Measurements from ENCODE around the gene FUT7.

FUT7 gene

DNA sequence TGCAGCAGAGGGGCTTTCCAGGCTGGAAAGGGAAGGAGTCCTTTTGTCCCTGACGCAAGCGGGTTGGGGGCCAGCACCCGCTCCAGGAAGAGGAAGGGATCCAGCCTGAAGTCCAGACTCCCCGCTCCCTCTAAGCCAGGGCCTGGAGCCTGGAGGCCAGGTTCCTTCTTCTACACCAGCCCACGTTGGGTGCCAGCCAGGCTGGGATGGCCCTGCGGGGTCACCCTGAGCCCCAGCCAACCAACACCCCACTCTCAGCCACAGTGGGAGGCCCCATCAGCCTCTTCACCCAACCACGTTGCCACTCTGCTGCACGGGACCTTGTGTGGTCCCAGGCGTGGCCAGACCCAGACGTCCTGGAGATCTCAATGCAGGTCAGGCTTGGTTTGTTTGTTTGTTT, 970 bp upstream of the FUT7 start:
- no peak for DNase-seq (ENCODE audit: low spot score)

- no peak for DNase-seq (ENCODE audit: low spot score)
Measured at GRCh38 chr9:137030538-137031527, 1.1 kb downstream of the FUT7 start.

DNA sequence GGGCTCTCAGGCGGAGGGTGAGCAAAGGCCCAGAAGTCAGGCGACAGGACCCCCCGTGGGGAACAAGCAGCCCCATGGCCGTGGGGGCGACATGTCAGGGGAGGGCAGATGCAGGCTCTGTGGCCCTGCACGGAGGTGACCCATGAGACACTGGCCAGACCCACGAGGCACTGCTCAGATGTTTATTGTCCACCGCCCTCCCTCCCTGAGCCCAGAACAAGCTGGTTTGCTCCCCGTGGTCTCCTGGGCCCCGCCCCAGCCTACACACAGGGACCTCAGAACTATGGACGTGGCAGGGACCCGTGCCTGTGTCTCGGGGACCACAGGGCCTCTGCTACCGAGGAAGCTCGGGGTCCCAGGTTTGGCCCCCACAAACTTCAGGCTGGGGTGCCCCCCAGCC, 1.9 kb downstream of the FUT7 start:
- no peak for DNase-seq (ENCODE audit: low spot score)

- peak; percentile 76 for DNase-seq (ENCODE audit: low spot score)
Measured at GRCh38 chr9:137029058-137029936, 2.6 kb downstream of the FUT7 start.

DNA sequence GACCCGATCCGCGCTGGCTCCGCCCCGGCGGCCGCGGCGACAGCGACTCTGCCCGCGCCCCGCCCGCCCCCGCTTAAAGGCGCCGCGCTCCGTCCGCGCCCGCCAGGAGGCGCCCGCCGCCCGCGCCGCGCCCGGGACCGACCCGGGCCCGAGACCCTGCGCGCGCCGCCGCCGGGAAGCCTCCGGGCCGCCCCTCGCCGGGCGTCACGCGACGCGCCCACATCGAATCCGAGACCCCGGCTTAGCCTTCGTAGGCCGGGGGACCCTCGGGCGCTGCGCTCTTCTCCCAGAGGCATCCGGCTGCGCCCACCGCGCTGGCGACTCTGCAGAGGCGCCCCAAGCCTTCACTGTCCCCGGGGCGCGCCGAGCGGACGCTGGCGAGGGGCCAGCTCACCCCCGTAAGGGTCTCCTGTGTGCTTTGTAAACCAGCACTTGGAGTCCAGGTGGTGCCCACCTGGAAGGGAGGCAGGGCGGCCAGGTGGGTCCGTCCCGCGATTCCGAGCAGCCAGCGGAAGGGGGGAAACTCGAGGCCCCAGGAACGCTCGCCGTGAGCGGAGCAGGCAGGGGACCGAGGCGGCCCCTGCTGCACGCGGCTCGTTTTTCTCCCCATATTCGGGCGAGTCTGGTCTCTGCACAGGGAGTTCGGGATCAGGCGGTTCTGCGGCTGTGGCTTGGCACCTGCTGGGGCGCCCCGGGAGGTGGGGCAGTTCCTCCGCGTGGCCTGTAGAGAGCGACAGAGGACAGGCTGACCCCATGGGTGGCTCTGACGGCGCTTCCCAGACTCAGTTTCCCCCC, 3.4 kb downstream of the FUT7 start:
- peak; percentile 95 for DNase-seq (ENCODE audit: low spot score)

DNA sequence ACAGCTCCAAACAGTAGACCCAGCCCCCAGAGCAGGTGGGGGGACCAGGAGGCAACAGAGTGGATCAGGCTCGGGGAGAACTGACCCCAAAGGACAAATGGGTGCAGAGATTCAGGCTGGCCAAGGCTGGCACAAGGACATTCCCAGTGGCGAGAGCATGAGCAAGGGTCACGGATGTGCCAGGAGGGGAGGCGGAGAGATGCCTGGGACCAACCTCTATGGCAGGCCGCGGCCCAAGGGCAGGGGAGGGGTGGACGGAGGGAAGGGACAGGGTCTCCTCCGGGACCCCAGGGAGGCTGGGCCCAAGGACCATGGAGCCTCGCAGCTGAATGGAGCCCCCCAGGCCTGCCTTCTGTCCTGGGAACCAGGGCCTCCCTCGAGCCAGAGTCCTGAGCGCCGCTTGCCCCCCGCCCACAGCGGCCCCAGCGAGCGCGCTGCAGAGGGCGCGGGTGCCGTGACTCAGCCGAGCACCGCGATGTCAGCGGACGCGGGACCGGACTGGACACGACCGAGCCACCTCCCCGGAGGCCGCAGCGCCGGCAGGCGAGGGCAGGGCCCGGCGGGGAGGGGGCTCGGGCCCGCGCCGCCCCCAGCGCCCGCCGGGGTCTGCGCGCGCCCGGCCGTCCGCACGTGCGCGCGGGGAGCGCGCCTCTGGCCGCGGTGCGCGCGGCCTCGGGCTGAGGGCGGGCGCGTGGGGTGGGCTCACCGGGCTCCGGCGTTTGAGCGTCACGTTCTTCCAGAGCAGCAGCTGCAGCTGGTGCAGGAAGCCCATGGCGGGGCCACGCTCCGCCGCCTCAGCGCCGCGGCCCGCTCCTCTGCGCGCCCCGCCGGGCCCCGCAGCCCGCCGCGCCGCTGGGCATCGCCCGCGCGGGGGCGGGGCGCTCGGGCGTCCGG, 4.3 kb downstream of the FUT7 start, which contains the start of gene ABCA2:
Gene ABCA2, minus strand, starts transcription at position 869 of the 894 bp plus-strand sequence. Its CDS starts 97 bp downstream, at position 772.
- DNase-seq (ENCODE audit: low spot score) = no peak

- DNase-seq (ENCODE audit: low spot score) = no peak
Measured at GRCh38 chr9:137026828-137027227, 5.1 kb downstream of the FUT7 start.

DNA sequence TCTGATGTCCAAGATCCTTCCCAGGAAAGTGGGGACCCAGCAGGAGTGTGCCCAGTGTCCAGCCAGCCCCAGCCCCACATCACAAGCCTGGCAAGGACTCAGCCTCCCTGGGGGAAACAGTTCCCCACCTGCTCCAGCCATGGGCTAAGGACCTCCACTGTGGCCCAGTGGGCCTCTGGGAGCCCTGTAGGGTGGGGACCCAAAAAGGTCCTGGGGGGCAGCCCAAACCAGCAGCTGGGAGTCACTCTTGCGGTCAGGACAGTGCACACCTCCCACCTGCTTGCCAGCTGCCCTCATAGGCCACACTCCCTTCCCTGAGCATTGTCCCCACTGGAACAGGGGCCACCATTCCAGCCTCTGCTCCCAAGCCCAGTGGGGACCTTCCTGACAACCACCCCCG, 5.5 kb downstream of the FUT7 start:
- no peak for DNase-seq (ENCODE audit: low spot score)

GRCh38 chr9:137025517-137025966, 6.3 kb downstream of the FUT7 start:
- DNase-seq (ENCODE audit: low spot score) = no peak

- no peak for DNase-seq (ENCODE audit: low spot score)
Measured at GRCh38 chr9:137023583-137023991, 8.3 kb downstream of the FUT7 start.

DNA sequence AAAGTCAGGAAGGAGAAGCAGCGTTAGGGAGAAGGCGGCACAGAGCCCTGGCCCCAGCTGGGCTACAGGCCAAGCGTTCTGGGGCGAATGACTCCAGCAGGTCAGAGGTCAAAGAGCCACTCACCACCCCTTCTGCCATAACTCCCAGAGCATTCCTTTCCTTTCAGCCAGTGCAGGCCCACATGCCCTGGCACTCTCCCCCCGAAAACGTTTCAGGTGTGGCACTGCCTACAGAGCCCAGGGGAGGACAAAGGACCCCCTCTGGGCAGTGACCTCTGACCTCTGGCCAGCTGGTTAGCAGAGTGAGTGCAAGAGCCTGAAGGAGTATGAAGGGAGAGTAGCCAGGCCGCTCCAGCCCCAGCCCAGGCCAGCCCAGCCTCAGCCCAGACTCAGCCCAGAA, 8.7 kb downstream of the FUT7 start:
- DNase-seq (ENCODE audit: low spot score) = no peak

GRCh38 chr9:137022662-137023008, 9.3 kb downstream of the FUT7 start:
- no peak for DNase-seq (ENCODE audit: low spot score)

- DNase-seq (ENCODE audit: low spot score) = peak; percentile 73
Measured at GRCh38 chr9:137021979-137022661, 9.8 kb downstream of the FUT7 start.

- DNase-seq (ENCODE audit: low spot score) = no peak
Measured at GRCh38 chr9:137021568-137021978, 10.3 kb downstream of the FUT7 start.

DNA sequence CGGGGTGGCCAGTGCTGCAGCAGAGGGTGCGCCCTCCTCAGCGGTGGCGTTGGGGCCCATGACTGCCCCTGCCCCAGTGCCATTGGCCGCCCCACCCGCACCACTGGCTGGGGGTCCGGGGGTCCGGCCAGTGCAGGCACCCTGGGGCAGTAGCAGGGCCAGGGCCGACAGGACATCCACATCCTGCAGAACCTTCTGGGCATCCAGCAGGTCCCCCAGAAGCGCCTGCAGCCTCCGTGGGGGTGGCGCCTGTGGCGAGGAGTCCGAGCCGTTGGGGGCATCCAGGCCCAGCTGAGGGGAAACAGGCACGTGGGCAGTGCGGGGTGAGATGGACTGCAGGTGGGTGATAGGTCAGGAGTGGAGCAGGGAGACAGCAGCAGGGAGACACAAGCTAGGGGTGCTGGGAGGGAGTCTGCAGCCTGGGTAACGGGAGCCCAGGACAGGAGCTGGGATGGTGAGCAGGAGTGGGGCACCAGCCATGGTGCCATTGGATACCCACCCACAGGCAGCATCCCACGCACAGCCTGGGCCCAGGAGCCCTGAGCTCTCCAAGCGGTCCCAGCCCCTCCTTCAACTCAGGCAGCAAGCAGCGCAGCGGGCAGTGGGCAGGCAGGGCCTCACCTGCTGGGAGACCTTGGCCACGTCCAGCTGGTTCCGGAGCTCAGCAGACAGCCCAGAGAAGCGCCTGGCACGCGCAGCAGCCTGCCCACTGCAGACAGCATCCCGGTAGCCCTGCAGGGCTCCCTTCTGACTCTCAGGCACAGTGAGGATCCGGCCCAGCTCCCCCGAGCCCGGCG, 10.9 kb downstream of the FUT7 start:
- DNase-seq (ENCODE audit: low spot score) = no peak

GRCh38 chr9:137019891-137020683, 11.8 kb downstream of the FUT7 start:
- DNase-seq (ENCODE audit: low spot score) = no peak

DNA sequence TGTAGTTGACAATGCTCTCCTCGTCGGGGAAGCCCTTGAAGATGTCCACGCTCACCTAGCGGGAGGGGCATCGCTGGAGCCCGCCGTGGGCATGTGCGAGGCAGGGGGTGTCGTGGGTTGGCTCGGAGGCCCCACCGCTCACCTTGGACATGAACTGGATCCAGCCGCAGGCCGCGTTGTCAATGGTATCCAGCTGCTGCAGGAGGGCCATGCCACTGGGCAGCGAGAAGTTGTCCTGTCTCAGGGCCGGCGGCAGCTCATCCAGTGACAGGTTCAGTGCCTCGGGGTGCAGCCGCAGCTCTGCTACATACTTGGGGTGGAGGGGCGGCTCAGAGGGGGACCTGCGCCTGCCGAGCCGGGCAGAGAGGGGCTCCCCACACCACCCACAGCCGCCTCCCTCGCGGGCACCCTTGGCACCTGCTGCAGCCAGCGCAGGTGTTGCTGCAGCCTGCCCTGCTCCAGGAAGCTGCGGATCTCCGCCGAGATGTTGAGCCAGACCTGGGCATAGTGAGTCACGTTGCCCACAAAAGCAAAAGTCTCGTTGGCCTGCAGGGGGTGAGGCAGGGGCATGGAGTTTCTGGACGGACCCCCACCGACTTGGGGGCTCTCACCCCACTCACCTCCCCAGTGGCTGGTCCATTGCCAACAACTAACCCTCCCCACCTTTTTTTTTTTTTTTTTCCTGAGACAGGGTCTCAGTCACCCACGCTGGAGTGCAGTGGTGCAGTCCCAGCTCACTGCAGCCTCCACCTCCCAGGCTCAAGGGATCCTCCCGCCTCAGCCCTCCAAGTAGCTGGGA, 12.9 kb downstream of the FUT7 start:
- DNase-seq (ENCODE audit: low spot score) = no peak
